Sigmoid colon (tissue), 7 donors: ENCODE measurements around the gene KRTAP4-7. TPM values are rescaled to one million over a fixed set of nuclear protein-coding genes. Genes with fewer than 3 reads are reported as not detected.
"Not testable (repeated sequence)": the region's sequence is repeated elsewhere in the genome, so short reads cannot be mapped to it uniquely, and the experiment has no call there.

Source experiments
- DNase-seq: peaks from one replicate; pipeline ENCODE4 v3.0.0-alpha.2; 2019
- H3K27ac ChIP-seq, 4 donors: fragments of 200-600 bp; sonication (generic); one replicate each; pipeline ENCODE4 v1.5.1; 2016 to 2019; ENCODE audit warnings: mild to moderate bottlenecking in 1 of 4
- H3K27me3 ChIP-seq, 3 donors: fragments of 200-600 bp; sonication (generic); one replicate each; pipeline ENCODE4 v1.5.1; 2019; ENCODE audit warnings: mild to moderate bottlenecking in 1 of 3
- H3K36me3 ChIP-seq, 4 donors: fragments of 200-600 bp; sonication (generic); one replicate each; pipeline ENCODE4 v1.5.1; 2016 to 2019
- H3K4me1 ChIP-seq, 4 donors: fragments of 200-600 bp; sonication (generic); one replicate each; pipeline ENCODE4 v1.5.1; 2017 to 2019
- H3K4me3 ChIP-seq, 4 donors: fragments of 200-600 bp; sonication (generic); one replicate each; pipeline ENCODE4 v1.5.1; 2017 to 2019; ENCODE audit warnings: mild to moderate bottlenecking in 2 of 4, moderate library complexity in 1 of 4
- H3K9me3 ChIP-seq, 4 donors: fragments of 200-600 bp in 3 of 4; sonication (generic) in 3 of 4; one replicate each; pipeline versions ENCODE4 v1.5.1 to v1.6.1; 2013 to 2019
- EP300 ChIP-seq, 4 donors: sonication (generic); formaldehyde crosslinking; IDR thresholded peaks; one replicate each; pipeline ENCODE4 v1.6.1; 2017; ENCODE audit warnings: antibody characterized with exemption in 4 of 4
- POLR2A ChIP-seq, 2 donors: fragments of 450-650 bp; IDR thresholded peaks; one replicate each; pipeline ENCODE4 v1.6.1; 2016; ENCODE audit warnings: antibody characterized with exemption in 2 of 2, mild to moderate bottlenecking in 2 of 2, moderate library complexity in 2 of 2
- POLR2AphosphoS5 ChIP-seq, 4 donors: sonication (generic); formaldehyde crosslinking; IDR thresholded peaks; one replicate each; pipeline ENCODE4 v1.6.1; 2017; ENCODE audit warnings: antibody characterized with exemption in 4 of 4
- WGBS, 2 donors: extraction: QIAGEN DNeasy Blood & Tissue Kit; methylation state at CpG; one replicate each; pipeline ENCODE4 v1.1.7; 2013; 5-methylcytosine and 5-hydroxymethylcytosine counted together
- intact Hi-C: fragments of 100-400 bp; cut with DNase I; formaldehyde crosslinking; loops from one replicate; pipeline ENCODE4 v1.15.1; 2023
- polyA plus RNA-seq, 3 donors: library from polyadenylated mRNA; stranded (reverse); fragments of 200-250 nt; gene quantifications; one replicate each; pipeline ENCODE4 v1.2.3, GENCODE V29; 2013
- total RNA-seq, 4 donors: library from RNA; depleted of rRNA; stranded (reverse); fragments of >200 nt; gene quantifications; one replicate each; pipeline ENCODE4 v1.1.0, GENCODE V29; 2016
- TF ChIP-seq, protein P1 (sequence below), 4 experiments: fragments of 450-650 bp in 3 of 4; fragments of 200-600 bp in 1 of 4; IDR thresholded peaks; one replicate each; pipeline ENCODE4 v1.5.1; 2016 to 2019; ENCODE audit warnings: antibody characterized with exemption in 4 of 4, mild to moderate bottlenecking in 3 of 4, moderate library complexity in 2 of 4
- donor health status: healthy with polysubstance abuse.
- donor health status: Bipolar disorder and iron deficiency.
- donor health status: healthy.

KRTAP4-7 gene
- total and polyA plus RNA-seq, 7 donors, result not detected

- intact Hi-C loops, result no loop called here
- no peaks in the 10 kb centered on the region for H3K27me3 ChIP-seq
- TF ChIP-seq, protein P1, sequence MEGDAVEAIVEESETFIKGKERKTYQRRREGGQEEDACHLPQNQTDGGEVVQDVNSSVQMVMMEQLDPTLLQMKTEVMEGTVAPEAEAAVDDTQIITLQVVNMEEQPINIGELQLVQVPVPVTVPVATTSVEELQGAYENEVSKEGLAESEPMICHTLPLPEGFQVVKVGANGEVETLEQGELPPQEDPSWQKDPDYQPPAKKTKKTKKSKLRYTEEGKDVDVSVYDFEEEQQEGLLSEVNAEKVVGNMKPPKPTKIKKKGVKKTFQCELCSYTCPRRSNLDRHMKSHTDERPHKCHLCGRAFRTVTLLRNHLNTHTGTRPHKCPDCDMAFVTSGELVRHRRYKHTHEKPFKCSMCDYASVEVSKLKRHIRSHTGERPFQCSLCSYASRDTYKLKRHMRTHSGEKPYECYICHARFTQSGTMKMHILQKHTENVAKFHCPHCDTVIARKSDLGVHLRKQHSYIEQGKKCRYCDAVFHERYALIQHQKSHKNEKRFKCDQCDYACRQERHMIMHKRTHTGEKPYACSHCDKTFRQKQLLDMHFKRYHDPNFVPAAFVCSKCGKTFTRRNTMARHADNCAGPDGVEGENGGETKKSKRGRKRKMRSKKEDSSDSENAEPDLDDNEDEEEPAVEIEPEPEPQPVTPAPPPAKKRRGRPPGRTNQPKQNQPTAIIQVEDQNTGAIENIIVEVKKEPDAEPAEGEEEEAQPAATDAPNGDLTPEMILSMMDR (IDR thresholded peaks at IDR 0.05), result no peak
- TF ChIP-seq EP300 (IDR thresholded peaks at IDR 0.05) (no peak), POLR2AphosphoS5 (IDR thresholded peaks at IDR 0.05) (no peak), POLR2A (IDR thresholded peaks at IDR 0.05) (no peak)
- WGBS, 2 donors, result 88 to 90% methylated on average over 7 of the region's 7 CpGs
- DNase-seq, result no peak
- H3K9me3 ChIP-seq, result no peaks in the 10 kb centered on the region
- H3K36me3 ChIP-seq, result no peaks in the 10 kb centered on the region
- H3K27ac ChIP-seq, result no peak overlapping the region
- no peaks in the 10 kb centered on the region for H3K4me1 ChIP-seq
- H3K4me3 ChIP-seq, result no peak overlapping the region
These were observed 12.1 kb downstream of the KRTAP4-7 start for GRCh38 chr17:41096055-41096454.

- TF ChIP-seq, protein P1 (IDR thresholded peaks at IDR 0.05), result no peak
- TF ChIP-seq EP300 (IDR thresholded peaks at IDR 0.05) (no peak), POLR2AphosphoS5 (IDR thresholded peaks at IDR 0.05) (no peak), POLR2A (IDR thresholded peaks at IDR 0.05) (no peak)
- WGBS, 2 donors, result 51 to 80% methylated on average over 4 of the region's 4 CpGs
These were observed 14.1 kb downstream of the KRTAP4-7 start, which contains the start of gene KRTAP4-8 for GRCh38 chr17:41098042-41098441. KRTAP4-8 (minus strand) TSS chr17:41098142; CDS start chr17:41098084, 58 bp downstream.

GRCh38 chr17:41098481-41098880, 14.5 kb downstream of the KRTAP4-7 start:
- DNase-seq, result no peak
- Histone ChIP-seq H3K27ac (no peak overlapping the region), H3K9me3 (no peaks in the 10 kb centered on the region), H3K27me3 (no peaks in the 10 kb centered on the region), H3K4me1 (no peaks in the 10 kb centered on the region), H3K4me3 (no peak overlapping the region), H3K36me3 (no peaks in the 10 kb centered on the region)
- intact Hi-C loops, result no loop called here
- no peak for TF ChIP-seq POLR2A (IDR thresholded peaks at IDR 0.05)
- 80 to 85% methylated on average over 6 of the region's 6 CpGs for WGBS, 2 donors

More at GRCh38 chr17:41098042-41098441, 14.1 kb downstream of the KRTAP4-7 start, which contains the start of gene KRTAP4-8:
- DNase-seq, result no peak
- Histone ChIP-seq H3K36me3 (no peaks in the 10 kb centered on the region), H3K4me1 (no peaks in the 10 kb centered on the region), H3K27ac (no peak within 1 kb of the TSS), H3K9me3 (no peaks in the 10 kb centered on the region), H3K4me3 (no peak within 1 kb of the TSS), H3K27me3 (no peaks in the 10 kb centered on the region)
- intact Hi-C loops, result no loop called here

GRCh38 chr17:41099682-41100480, 15.9 kb downstream of the KRTAP4-7 start:
- H3K36me3 ChIP-seq, H3K4me1 ChIP-seq, H3K27ac ChIP-seq, H3K9me3 ChIP-seq, DNase-seq, H3K4me3 ChIP-seq, H3K27me3 ChIP-seq, intact Hi-C loops: not testable (repeated sequence)
- WGBS, 2 donors, result 41 to 72% methylated on average over 7 of the region's 7 CpGs

DNA sequence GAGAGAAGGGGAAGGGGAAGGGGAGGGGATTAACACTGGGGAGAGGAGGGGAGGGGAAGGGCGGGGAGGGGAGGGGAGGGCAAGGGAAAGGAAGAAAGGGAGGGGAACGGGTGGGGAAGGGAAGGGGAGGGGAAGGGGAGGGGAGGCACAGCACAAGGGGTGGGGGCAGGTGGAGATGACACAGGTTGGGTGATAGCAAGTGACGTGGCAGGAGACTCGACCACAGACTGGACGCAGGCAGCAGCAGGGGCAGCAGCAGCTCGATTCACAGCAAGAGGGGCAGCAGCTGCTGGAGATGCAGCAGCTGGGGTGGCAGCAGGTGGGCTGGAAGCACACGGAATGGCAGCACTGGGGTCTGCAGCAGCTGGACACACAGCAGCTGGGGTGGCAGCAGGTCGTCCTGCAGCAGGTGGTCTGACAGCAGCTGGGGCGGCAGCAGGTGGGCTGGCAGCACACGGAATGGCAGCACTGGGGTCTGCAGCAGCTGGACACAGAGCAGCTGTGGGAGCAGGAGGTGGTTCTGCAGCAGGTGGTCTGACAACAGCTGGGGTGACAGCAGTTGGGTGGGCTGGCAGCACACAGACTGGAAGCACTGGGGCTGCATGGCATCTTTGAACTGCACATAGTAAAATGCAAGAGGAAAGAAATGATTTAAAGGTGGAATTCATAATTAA, 17.8 kb downstream of the KRTAP4-7 start, which contains the start of gene KRTAP4-16:
Gene KRTAP4-16, minus strand, starts transcription at position 624 of the 674 bp plus-strand sequence. Its CDS starts 0 bp downstream, at position 624.
- H3K9me3 ChIP-seq, result no peaks in the 10 kb centered on the region
- H3K27me3 ChIP-seq, result no peaks in the 10 kb centered on the region
- no peak for DNase-seq
- no peaks in the 10 kb centered on the region for H3K4me1 ChIP-seq
- WGBS, 2 donors, result 57 to 59% methylated on average over 9 to 10 of the region's 10 CpGs
- intact Hi-C loops, result no loop called here
- H3K36me3 ChIP-seq, result no peaks in the 10 kb centered on the region
- no peak within 1 kb of the TSS for H3K27ac ChIP-seq
- H3K4me3 ChIP-seq, result no peak within 1 kb of the TSS
- TF ChIP-seq POLR2A (IDR thresholded peaks at IDR 0.05) (no peak), POLR2AphosphoS5 (IDR thresholded peaks at IDR 0.05) (no peak), EP300 (IDR thresholded peaks at IDR 0.05) (no peak)
- TF ChIP-seq, protein P1 (IDR thresholded peaks at IDR 0.05), result no peak
